GM12874 (cell line): ENCODE data around the gene COLEC11.

Experiments
- CTCF ChIP-seq: IDR thresholded peaks from 2 replicates; pipeline ENCODE4 v1.5.1; 2011; ENCODE audit warnings: low read depth, mild to moderate bottlenecking, control low read depth, low read length, moderate library complexity; ENCODE audit not compliant: insufficient read depth

COLEC11 gene

GRCh38 chr2:3624059-3624794 is 29.3 kb downstream of the COLEC11 start:
- no peak for TF ChIP-seq CTCF

- TF ChIP-seq CTCF: no peak
These were observed 30.3 kb downstream of the COLEC11 start for GRCh38 chr2:3625186-3625585.

GRCh38 chr2:3626118-3626811 is 31.4 kb downstream of the COLEC11 start:
- TF ChIP-seq CTCF: no peak

GRCh38 chr2:3626812-3627499 is 32.0 kb downstream of the COLEC11 start:
- no peak for TF ChIP-seq CTCF

- no peak for TF ChIP-seq CTCF
These were observed 32.7 kb downstream of the COLEC11 start for GRCh38 chr2:3627500-3628100.

GRCh38 chr2:3628241-3628679 is 33.3 kb downstream of the COLEC11 start:
- TF ChIP-seq CTCF: no peak

GRCh38 chr2:3628800-3629199 is 33.9 kb downstream of the COLEC11 start:
- no peak for TF ChIP-seq CTCF
